ENCODE data around the gene SLC5A11. TPM values are rescaled to one million over a fixed set of nuclear protein-coding genes. Genes with fewer than 3 reads are reported as not detected.

Gene SLC5A11
- total and polyA plus RNA-seq, 2 of the 13 experiments (the other 11 are each of a cell fraction or from before 2014, with no cell fraction given): 1.2 to 3.3 TPM

GRCh38 chr16:24858219-24859041, 12.7 kb downstream of the SLC5A11 start (continued):
- TF ChIP-seq ZNF607 (CRISPR knock-in tag; IDR thresholded peaks at IDR 0.05; ENCODE audit: borderline replicate concordance) (peak; percentile 96), ZNF589 (CRISPR knock-in tag; conservative IDR thresholded peaks at IDR 0.05) (peak; percentile 95), GRHL1 (CRISPR knock-in tag; conservative IDR thresholded peaks at IDR 0.05) (no peak), REST (IDR thresholded peaks at IDR 0.05; ENCODE audit: borderline replicate concordance in 1 of 2, low read depth in 1 of 2, low read length in 2 of 2) (peak in 1 of 2 experiments; percentile 99), NFE2L2 (IDR thresholded peaks at IDR 0.05; ENCODE audit: low read length) (no peak), MAX (IDR thresholded peaks at IDR 0.05) (no peak), BCL3 (CRISPR knock-in tag; IDR thresholded peaks at IDR 0.05) (peak; percentile 51; the same call in 1 of the 2 replicates), POGK (CRISPR knock-in tag; conservative IDR thresholded peaks at IDR 0.05) (peak; percentile 75; the same call in 1 of the 2 replicates), SNAPC4 (CRISPR knock-in tag; IDR thresholded peaks at IDR 0.05) (0 out of 2 replicates have a peak, but pooled peaks have one; percentile 37), XRCC5 (optimal IDR thresholded peaks at IDR 0.05; ENCODE audit: low read length) (peak; percentile 92), NFE2L1 (CRISPR knock-in tag; IDR thresholded peaks at IDR 0.05; ENCODE audit: borderline replicate concordance) (no peak), ZMAT3 (CRISPR knock-in tag; conservative IDR thresholded peaks at IDR 0.05) (peak; percentile 98), HMG20B (CRISPR knock-in tag; conservative IDR thresholded peaks at IDR 0.05) (peak; percentile 72; the same call in 1 of the 2 replicates)

All from HepG2 (cell line).